ENCODE results near the gene SPDYE16. TPM values are rescaled to one million over a fixed set of nuclear protein-coding genes. Genes with fewer than 3 reads are reported as not detected.

The SPDYE16 gene
- total RNA-seq = under 1 TPM; 0.36 to 0.53 TPM

DNA sequence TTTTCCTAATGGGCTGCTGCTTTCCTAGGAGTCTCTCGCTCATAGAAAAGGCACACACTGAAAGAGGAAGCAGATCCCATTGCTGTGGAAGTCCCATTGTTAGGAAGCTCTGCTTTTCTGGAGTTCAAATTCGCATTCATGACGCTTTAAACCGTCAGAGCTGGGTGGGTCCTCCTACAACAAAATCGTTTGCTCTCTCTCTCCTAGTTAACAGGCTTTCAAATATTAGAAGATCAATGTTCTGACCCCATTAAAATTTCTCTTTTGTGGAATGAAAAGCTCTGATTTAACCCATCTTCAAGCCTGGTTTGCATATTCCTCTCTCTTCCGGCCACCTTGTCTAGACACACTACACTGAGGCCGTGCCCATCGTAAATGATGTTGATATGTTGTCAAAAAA lies at the start of gene SPDYE16:
Gene SPDYE16, minus strand, starts transcription at position 101 of the 400 bp plus-strand sequence. CDS start 1,838 bp downstream, outside the sequence.

GRCh38 chr7:76509931-76510877 lies 32.9 kb downstream of the SPDYE16 start, which contains the start of gene UPK3B:
UPK3B (plus strand) TSS chr7:76510552; CDS start chr7:76510653, 101 bp downstream.

Other genes starting within 250 kb of the SPDYE16 start
- gene HSPB1, start 240.6 kb downstream of the SPDYE16 start, total RNA-seq = 10 to 100 TPM; 28.9 to 34.0 TPM
- gene YWHAG, start 184.3 kb downstream of the SPDYE16 start, total RNA-seq = 10 to 100 TPM; 62.1 to 62.5 TPM
- gene SSC4D, start 133.6 kb downstream of the SPDYE16 start, total RNA-seq = under 1 TPM; 0.23 to 0.31 TPM
- 1 to 10 TPM; 6.7 to 8.0 TPM for gene ZP3, start 118.3 kb downstream of the SPDYE16 start, total RNA-seq
- 10 to 100 TPM; 30.7 to 33.4 TPM for gene DTX2, start 81.6 kb downstream of the SPDYE16 start, total RNA-seq
- gene UPK3B, start 32.7 kb downstream of the SPDYE16 start, total RNA-seq = 1 to 10 TPM in 1 of 2 experiments, under 1 TPM in 1; 0.75 to 1.2 TPM
- 10 to 100 TPM; 17.8 to 18.2 TPM for gene POMZP3, start 84.0 kb upstream of the SPDYE16 start, total RNA-seq